ENCODE results near the gene CYBB. TPM values are rescaled to one million over a fixed set of nuclear protein-coding genes. Genes with fewer than 3 reads are reported as not detected.

Gene CYBB
- total RNA-seq, 1 donor from 2014 or later, result not detected

DNA sequence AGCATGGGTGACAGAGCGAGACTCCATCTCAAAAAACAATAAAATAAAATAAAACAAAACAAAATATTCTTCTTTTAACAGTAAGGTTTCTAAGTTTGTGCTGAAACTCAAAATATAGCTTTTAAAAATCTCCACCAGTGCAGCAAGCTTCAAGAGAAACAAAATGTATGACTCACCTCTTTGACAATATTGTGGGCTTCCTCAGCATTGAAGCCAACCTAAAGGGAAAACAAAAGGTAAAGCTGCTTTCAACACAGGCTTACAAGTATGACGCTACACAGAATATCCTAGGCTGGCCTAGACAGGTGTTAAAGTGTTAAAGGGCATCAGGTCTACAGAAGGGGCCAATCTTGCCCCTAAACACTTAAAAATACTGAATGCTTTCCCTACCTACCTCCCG is 66.3 kb downstream of the CYBB start:
- peak; percentile 20 for DNase-seq

DNA sequence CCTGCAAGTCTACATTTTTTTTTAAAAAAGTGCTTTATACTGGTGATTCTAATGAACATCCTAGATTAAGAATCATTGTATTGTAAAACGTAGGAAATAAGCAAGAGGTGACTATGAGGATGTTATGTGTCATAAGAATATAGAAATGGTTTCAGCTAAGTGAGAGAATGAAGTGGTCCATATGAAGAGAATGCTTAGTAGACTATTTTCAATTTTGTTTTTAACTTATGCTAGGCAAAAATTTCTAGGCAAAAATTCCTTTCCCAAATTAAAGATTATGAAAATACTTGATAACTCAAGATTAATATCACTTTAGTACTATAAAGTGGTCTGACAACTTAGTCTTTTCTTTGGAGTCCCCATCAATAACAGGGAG is 66.7 kb downstream of the CYBB start:
- peak; percentile 0 for DNase-seq

DNA sequence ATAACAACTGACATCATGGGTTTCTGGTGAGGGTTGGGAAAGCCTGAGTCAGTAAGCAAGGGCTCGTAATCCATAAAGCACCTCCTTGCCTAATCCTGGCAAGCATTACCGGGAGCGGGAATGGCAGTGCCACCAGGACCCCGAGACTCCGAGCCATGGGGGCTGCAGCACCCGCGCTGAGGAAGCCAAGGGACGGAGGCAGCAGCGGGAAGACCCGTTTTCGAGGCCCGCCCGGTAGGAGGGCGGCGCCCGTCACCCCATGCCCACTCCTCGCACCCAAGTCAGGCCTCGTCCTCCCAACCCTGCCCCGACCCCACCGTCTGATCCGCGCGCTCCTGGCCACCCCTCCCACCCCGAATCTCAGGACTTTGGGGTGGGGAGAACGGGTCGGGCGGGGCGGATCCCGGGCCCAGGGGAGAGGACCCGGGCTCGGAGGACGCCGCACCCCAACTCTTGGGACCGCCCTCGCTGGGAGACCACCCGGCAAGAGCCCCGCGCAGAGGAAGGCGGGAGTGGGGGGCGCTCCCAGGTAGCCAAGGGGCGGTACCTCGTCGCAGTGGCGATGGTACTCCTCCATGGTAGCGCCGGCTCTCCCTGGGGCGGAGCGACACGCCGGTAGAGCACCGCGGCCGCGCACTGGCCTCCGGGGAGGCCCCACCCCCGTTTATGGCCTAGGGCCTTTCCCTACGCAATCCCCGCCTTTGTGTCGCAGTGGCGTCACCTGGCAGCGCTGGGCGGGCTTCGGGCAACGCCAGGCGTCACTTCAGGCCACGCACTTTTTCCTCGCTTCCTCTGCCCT is 67.3 kb downstream of the CYBB start, which contains the start of gene DYNLT3:
Gene DYNLT3 (minus strand): TSS at position 638 of the 799 bp plus-strand sequence. CDS start 61 bp downstream, at position 577.
- peak; percentile 76 for DNase-seq

DNA sequence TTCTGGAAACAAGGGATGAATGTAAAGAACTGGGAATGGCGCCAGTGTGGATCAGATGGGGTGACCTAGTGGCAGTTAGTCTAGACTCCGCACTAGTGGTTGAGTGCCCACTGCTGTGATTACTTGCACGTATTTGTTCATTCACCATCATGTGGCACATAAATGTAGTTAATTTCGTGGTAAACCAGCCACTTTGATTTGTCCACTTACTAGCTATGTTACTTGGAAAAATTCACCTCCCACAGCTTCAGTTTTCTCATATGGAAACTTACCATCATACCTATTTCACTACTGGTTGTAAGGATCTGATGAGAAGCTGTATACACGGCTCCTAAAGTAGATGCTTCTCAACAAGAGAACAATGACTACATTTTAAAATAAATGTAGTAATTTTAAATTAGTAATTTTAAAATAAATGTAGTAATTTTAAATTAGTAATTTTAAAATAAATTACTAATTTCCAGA is 67.9 kb downstream of the CYBB start:
- DNase-seq, result no peak

DNA sequence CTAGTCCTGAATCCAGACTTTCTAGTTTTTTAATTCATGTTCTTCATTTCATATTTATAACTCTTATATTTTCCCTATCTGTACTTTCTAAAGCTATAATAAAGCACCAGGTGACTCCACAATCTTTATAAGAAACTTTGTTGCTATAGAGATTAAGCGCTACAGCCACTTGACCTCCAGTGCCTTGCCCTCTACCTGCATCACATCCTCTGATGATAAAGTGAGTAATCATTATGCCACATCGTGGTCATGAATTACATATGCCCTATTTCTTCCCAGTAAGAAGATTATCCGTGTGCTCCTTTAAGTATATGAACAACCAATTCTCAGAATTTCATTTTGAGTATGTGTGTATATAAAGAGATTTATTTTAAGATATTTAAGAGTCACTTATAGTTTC is 74.3 kb downstream of the CYBB start:
- DNase-seq, result no peak

DNA sequence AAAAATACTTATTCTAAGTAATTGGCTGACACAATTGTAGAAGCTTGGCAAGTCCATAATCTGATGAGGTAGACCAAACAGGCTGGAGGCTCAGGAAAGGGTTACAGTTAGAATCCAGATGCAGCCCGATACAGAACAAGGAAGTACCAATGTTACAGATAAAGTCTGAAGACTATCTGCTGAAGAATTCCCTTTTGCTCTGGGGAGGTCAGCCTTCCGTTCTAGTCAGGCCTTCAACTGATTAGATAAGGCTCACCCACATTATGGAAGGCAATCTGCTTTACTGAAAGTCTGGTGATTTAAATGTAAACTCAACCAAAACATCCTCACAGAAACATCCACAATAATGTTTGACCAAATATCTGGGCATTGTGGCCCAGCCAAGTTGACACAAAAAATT is 74.9 kb downstream of the CYBB start:
- no peak for DNase-seq

DNA sequence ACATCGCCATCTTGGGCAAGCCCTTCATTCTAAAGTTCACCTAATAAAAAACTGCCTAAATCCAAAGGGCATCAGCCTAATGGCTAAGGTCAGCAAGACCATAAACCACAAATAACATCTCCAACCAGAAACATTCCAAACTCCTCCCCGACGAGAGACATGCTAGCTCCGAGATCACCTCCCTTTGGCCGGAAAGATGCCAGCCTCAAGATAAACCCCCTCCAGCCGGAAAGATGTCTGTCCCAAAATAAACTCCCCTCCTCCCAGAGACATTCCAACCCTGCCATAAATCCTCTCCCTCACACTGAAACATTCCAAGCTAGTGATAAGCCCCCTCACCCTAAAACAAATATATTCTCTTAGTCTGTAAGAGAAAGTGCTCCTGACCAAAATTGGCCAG is 80.9 kb downstream of the CYBB start:
- DNase-seq, result no peak

DNA sequence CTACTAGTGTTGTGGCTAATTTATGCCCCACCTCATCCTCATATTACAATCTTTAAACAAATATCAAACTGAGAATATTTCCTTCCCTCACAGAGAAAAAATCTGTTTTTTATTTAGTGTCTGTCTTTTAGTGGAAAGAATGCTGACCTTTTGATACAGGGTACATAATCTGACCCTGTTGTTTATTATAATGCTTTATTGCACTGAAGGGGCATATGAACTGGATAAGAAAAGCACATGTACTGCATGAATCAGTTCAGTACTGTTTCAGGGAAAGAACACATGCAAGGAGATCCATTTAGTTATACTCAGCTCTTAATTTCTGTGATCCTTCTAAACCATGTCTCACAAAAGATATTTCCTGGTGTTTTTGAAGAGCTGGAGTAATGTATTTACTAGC is 83.0 kb downstream of the CYBB start:
- no peak for DNase-seq

Other genes starting within 250 kb of the CYBB start
- 0.34 and 0.51 TPM in 2 replicates for gene LANCL3, start 208.4 kb upstream of the CYBB start, total RNA-seq
- gene XK, start 94.3 kb upstream of the CYBB start, total RNA-seq, result 0.05 TPM in 1 of 2 replicates, not detected in the other
- 31.0 and 34.0 TPM in 2 replicates for gene DYNLT3, start 67.5 kb downstream of the CYBB start, total RNA-seq
- gene SYTL5, start 226.5 kb downstream of the CYBB start, total RNA-seq, result under 0.01 TPM in 1 of 2 replicates, not detected in the other

Data from dermis blood vessel endothelial cell (primary cell).